ENCODE data around the gene TMEM115. TPM values are rescaled to one million over a fixed set of nuclear protein-coding genes. Genes with fewer than 3 reads are reported as not detected.

TMEM115 gene
- total and polyA plus RNA-seq, 2 of the 13 experiments (the other 11 are each of a cell fraction or from before 2014, with no cell fraction given): 22.1 to 30.7 TPM

GRCh38 chr3:50327943-50328691 lies 31.2 kb downstream of the TMEM115 start, which contains the start of gene TUSC2 (continued):
- TF ChIP-seq ZNF142 (CRISPR knock-in tag; IDR thresholded peaks at IDR 0.05) (no peak), ZNF850 (CRISPR knock-in tag; conservative IDR thresholded peaks at IDR 0.05) (no peak), ARNT (IDR thresholded peaks at IDR 0.05) (no peak), KLF6 (CRISPR knock-in tag; IDR thresholded peaks at IDR 0.05) (no peak), PRDM15 (CRISPR knock-in tag; IDR thresholded peaks at IDR 0.05) (no peak), ZNF383 (CRISPR knock-in tag; IDR thresholded peaks at IDR 0.05; ENCODE audit: borderline replicate concordance) (no peak), ZNF207 (IDR thresholded peaks at IDR 0.05; ENCODE audit: borderline replicate concordance) (no peak), SETDB1 (CRISPR knock-in tag; IDR thresholded peaks at IDR 0.05; ENCODE audit: borderline replicate concordance) (no peak), ZSCAN31 (CRISPR knock-in tag; IDR thresholded peaks at IDR 0.05; ENCODE audit: low read depth) (0 out of 2 replicates have a peak, but pooled peaks have one; percentile 49), SUZ12 (IDR thresholded peaks at IDR 0.05; ENCODE audit: low read depth, low read length) (peak; percentile 53), ZNF510 (CRISPR knock-in tag; IDR thresholded peaks at IDR 0.05; ENCODE audit: low read depth) (0 out of 2 replicates have a peak, but pooled peaks have one; percentile 46), ZNF136 (CRISPR knock-in tag; IDR thresholded peaks at IDR 0.05; ENCODE audit: low read depth) (no peak), ZNF615 (CRISPR knock-in tag; IDR thresholded peaks at IDR 0.05; ENCODE audit: borderline replicate concordance) (peak; percentile 43; the same call in 1 of the 2 replicates), ZNF775 (CRISPR knock-in tag; IDR thresholded peaks at IDR 0.05; ENCODE audit: borderline replicate concordance) (no peak), IRF1 (CRISPR knock-in tag; IDR thresholded peaks at IDR 0.05; ENCODE audit: low read depth) (no peak), MNT (IDR thresholded peaks at IDR 0.05) (peak; percentile 46), CREB1 (IDR thresholded peaks at IDR 0.05) (peak; percentile 82), CREB1 (CRISPR knock-in tag; IDR thresholded peaks at IDR 0.05) (peak; percentile 93)

Measured in HepG2 (cell line).